Psoas muscle (tissue), 8 donors: ENCODE measurements around the gene PLCD3. TPM values are rescaled to one million over a fixed set of nuclear protein-coding genes. Genes with fewer than 3 reads are reported as not detected.

Experiments used
- ATAC-seq, 4 donors: fragments of 200-7000 bp; cut with Tn5 transposase; one replicate each; pipeline ENCODE4 v1.9.1; 2020; ENCODE audit warnings: moderate library complexity in 3 of 4, mild to moderate bottlenecking in 2 of 4
- DNase-seq, 2 donors: peaks; one replicate each; pipeline ENCODE4 v3.0.0-alpha.2; 2020
- H3K27ac ChIP-seq: fragments of 200-600 bp; one replicate; pipeline ENCODE4 v1.8.0; 2022
- H3K27me3 ChIP-seq, 3 donors: fragments of 200-600 bp in 1 of 3; one replicate each; pipeline versions ENCODE4 v1.6.1 to v1.8.0; 2013 to 2022; ENCODE audit warnings: low read length in 2 of 3, mild to moderate bottlenecking in 2 of 3, moderate library complexity in 1 of 3; ENCODE audit not compliant: insufficient read depth in 3 of 3
- H3K36me3 ChIP-seq, 2 donors: fragments of 200-600 bp in 1 of 2; one replicate each; pipeline versions ENCODE4 v1.6.1 to v1.8.0; 2013 to 2022; ENCODE audit warnings: low read depth in 1 of 2, mild to moderate bottlenecking in 1 of 2, moderate library complexity in 1 of 2; ENCODE audit not compliant: insufficient read depth in 1 of 2
- H3K4me1 ChIP-seq: fragments of 200-600 bp; one replicate; pipeline ENCODE4 v1.8.0; 2022
- H3K4me3 ChIP-seq: fragments of 200-600 bp; one replicate; pipeline ENCODE4 v1.8.0; 2022; ENCODE audit warnings: mild to moderate bottlenecking
- H3K9me3 ChIP-seq: fragments of 200-600 bp; one replicate; pipeline ENCODE4 v1.8.0; 2022
- WGBS, 3 donors: extraction: QIAGEN DNeasy Blood & Tissue Kit; methylation state at CpG; one replicate each; pipeline versions ENCODE4 v1.1.6 to v1.1.7; 2013; 5-methylcytosine and 5-hydroxymethylcytosine counted together
- intact Hi-C, 2 donors: fragments of 100-400 bp; cut with DNase I; formaldehyde crosslinking; loops; one replicate each; pipeline versions ENCODE4 v1.11.0 to v1.14.2; 2022
- polyA plus RNA-seq, 3 donors: library from polyadenylated mRNA; stranded (reverse); fragments of 200-250 nt; gene quantifications; one replicate each; pipeline ENCODE4 v1.2.3, GENCODE V29; 2013
- total RNA-seq, 4 donors: library from RNA; stranded (reverse); fragmentation: NEBNext Ultra II Directional in 2 of 4; extraction: Animal tissue kit (Norgen Biotek cat#: 25700) in 2 of 4; gene quantifications; one replicate each; pipeline versions ENCODE4 v1.2.1 to v1.2.4, GENCODE V29; 2021 to 2023
- TF ChIP-seq, protein P1 (sequence below): fragments of 200-600 bp; IDR thresholded peaks from one replicate; pipeline ENCODE4 v1.8.0; 2022; ENCODE audit warnings: antibody characterized with exemption
- donor health status: healthy with polysubstance abuse.
- donor health status: DM: no; HTN: no; CAD: no; lungs with moderate emphysema.
- donor health status: Bipolar disorder and iron deficiency.
- donor health status: healthy.
- donor health status: DM: yes; HTN: yes; CAD: no.
- donor health status: DM: no; HTN: no; CAD: no.
- donor health status: DM: no; HTN: no; CAD: no.
- donor health status: DM: yes; HTN: yes; CAD: no.

PLCD3 gene
- total and polyA plus RNA-seq, 7 donors: 57.0 to 217 (median 167) TPM

DNA sequence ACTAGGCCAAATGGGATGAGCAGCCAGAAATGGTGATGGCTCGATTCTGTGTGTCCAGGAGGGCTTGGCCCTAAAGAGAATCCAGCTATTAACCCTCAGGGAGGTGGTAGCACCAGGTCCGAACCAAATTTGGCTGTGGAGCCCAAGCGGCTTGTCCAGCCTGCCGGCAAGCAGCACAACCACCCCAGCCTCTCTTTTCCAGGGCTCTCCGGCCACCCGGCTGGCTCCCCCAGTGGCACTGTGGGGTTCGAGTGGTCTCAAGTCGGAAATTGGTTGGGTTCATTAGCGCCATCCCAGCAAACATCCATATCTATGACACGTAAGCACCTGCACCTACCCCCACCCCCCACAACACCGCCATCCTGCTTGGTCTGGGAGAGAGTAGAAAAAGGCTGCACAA is 35.4 kb downstream of the PLCD3 start:
- ATAC-seq: no peak
- H3K4me3 ChIP-seq: no peak overlapping the region
- peaks cover 19 to 88% of the 10 kb centered on the region in 2 donors for H3K36me3 ChIP-seq
- no peak for DNase-seq
- intact Hi-C loops: loop anchor here (2.0 to 5.0 kb wide), 4 partner anchors 34 to 45 kb away; partner anchors contain the start of genes DCAKD (in 1 of the 2), NMT1 (in 1 of the 2) and PLCD3 (in 1 of the 2)
- H3K9me3 ChIP-seq: no peaks in the 10 kb centered on the region
- 84 to 92% (median 85%) methylated on average over 11 of the region's 11 CpGs for WGBS, 3 donors
- peaks cover 45% of the 10 kb centered on the region for H3K4me1 ChIP-seq
- H3K27me3 ChIP-seq: no peaks in the 10 kb centered on the region
- peak overlapping the region; percentile 61 for H3K27ac ChIP-seq
- TF ChIP-seq, protein P1, sequence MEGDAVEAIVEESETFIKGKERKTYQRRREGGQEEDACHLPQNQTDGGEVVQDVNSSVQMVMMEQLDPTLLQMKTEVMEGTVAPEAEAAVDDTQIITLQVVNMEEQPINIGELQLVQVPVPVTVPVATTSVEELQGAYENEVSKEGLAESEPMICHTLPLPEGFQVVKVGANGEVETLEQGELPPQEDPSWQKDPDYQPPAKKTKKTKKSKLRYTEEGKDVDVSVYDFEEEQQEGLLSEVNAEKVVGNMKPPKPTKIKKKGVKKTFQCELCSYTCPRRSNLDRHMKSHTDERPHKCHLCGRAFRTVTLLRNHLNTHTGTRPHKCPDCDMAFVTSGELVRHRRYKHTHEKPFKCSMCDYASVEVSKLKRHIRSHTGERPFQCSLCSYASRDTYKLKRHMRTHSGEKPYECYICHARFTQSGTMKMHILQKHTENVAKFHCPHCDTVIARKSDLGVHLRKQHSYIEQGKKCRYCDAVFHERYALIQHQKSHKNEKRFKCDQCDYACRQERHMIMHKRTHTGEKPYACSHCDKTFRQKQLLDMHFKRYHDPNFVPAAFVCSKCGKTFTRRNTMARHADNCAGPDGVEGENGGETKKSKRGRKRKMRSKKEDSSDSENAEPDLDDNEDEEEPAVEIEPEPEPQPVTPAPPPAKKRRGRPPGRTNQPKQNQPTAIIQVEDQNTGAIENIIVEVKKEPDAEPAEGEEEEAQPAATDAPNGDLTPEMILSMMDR: no peak

DNA sequence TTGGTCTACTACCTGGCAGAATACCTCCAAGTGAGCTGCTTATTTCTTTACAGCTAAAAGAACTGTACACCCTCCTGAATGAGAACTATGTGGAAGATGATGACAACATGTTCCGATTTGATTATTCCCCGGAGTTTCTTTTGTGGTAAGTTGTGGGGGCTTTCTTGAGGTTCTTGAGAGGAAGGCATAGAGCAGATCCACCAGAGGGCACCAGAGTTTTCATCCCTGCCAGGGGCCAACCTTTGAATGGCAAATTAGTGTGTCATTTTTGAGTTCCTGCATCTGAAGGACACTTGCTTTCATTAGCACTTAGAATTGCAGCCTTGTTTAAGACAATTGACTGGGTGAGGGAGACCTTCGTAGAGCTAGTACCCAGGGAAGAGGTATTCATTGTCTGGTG is 36.2 kb downstream of the PLCD3 start:
- Histone ChIP-seq H3K4me3 (no peak overlapping the region), H3K27me3 (no peaks in the 10 kb centered on the region), H3K36me3 (peaks cover 19 to 88% of the 10 kb centered on the region in 2 donors), H3K9me3 (no peaks in the 10 kb centered on the region), H3K4me1 (peaks cover 53% of the 10 kb centered on the region), H3K27ac (peak overlapping the region; percentile 61)
- DNase-seq (no peak), ATAC-seq (no peak)
- intact Hi-C loops: loop anchor here (2.0 to 5.0 kb wide), 4 partner anchors 34 to 44 kb away; partner anchors contain the start of genes DCAKD (in 1 of the 2), NMT1 (in 1 of the 2) and PLCD3 (in 1 of the 2)
- WGBS, 3 donors: 68 to 81% (median 70%) methylated on average over 3 of the region's 3 CpGs
- TF ChIP-seq, protein P1: peak; percentile 43

DNA sequence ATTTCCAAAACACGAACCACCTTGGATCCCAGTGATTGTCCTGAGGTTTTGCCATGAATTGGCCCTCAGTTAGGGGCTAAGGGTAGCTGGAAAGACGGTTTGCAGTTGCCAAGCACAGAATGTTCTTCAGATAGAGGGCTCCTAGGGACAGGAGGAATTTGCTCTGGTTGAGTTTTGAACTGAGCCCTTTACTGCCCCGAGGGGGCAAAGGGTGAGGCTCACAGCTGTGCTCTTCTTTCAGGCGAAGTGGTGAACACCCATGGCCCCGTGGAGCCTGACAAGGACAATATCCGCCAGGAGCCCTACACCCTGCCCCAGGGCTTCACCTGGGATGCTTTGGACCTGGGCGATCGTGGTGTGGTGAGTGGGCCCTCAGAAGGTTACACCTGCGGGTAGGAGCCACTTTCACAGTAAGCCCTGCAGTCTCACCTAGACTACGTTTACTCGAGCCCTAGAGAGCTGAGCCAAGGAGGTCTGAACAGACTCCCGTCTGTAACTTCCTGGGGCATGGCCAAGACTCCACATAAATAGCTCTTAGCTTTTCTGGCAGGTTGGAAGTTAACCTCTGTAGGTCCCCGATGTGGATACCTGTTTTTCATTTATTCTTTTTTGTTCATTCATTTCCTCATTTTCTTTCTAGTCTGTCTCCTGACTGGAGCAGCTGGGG is 38.7 kb downstream of the PLCD3 start:
- no peaks in the 10 kb centered on the region for H3K9me3 ChIP-seq
- intact Hi-C loops: no loop called here
- WGBS, 3 donors: 21 to 36% (median 32%) methylated on average over 13 of the region's 13 CpGs
- DNase-seq: peak; percentile 54 to 80
- H3K27me3 ChIP-seq: no peaks in the 10 kb centered on the region
- H3K36me3 ChIP-seq: peaks cover 21 to 90% of the 10 kb centered on the region in 2 donors
- peak overlapping the region; percentile 21 for H3K4me3 ChIP-seq
- peak; percentile 49 to 73 (median 60) for ATAC-seq
- H3K27ac ChIP-seq: peak overlapping the region; percentile 96
- H3K4me1 ChIP-seq: peaks cover 58% of the 10 kb centered on the region
- TF ChIP-seq, protein P1: no peak

DNA sequence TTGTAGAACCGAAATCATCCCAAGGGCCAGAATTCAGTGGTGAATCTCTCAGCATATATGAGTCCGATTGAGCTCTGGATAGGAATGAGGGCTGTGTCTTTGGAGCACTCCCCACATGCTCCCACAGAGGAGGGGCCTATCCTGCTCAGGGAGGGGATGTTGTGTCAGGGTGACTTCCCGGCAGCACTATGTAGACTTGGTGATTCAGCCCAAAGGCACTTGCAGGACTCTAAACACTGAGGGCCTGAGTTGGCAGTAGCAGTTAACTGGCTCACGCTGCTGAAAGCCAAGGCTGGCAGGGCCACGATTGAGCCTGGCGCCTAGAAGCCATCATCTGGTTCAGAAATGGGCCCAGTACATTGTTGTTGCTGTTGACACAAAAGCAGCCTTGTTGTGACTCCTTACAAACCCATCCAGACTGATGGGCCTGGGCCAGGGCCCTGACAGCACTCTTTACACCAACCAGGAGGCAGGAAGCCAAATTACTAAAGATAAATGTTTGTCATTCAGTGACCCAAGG is 39.3 kb downstream of the PLCD3 start:
- ATAC-seq (peak; percentile 89 to 94 (median 92)), DNase-seq (peak; percentile 89 to 95)
- intact Hi-C loops: no loop called here
- Histone ChIP-seq H3K9me3 (no peaks in the 10 kb centered on the region), H3K27me3 (no peaks in the 10 kb centered on the region), H3K27ac (peak overlapping the region; percentile 96), H3K36me3 (peaks cover 19 to 90% of the 10 kb centered on the region in 2 donors), H3K4me1 (peaks cover 60% of the 10 kb centered on the region), H3K4me3 (peak overlapping the region; percentile 21)
- WGBS, 3 donors: 18 to 25% (median 21%) methylated on average over 6 of the region's 6 CpGs
- TF ChIP-seq, protein P1: no peak
